Measurements from ENCODE around the gene MME.

The MME gene

GRCh38 chr3:155192957-155193746 is 113.0 kb downstream of the MME start:
- no peak overlapping the region for H3K4me3 ChIP-seq (ENCODE audit: low read length in 2 of 2)
- no peaks in the 10 kb centered on the region for H3K27me3 ChIP-seq (ENCODE audit: control insufficient read depth in 1 of 2, insufficient read depth in 2 of 2, low read length in 2 of 2)
- H3K4me1 ChIP-seq (ENCODE audit: control insufficient read depth, insufficient read depth, low read length): no peaks in the 10 kb centered on the region
- H3K27ac ChIP-seq (ENCODE audit: low read length): no peak overlapping the region
- no peaks in the 10 kb centered on the region for H3K36me3 ChIP-seq (ENCODE audit: control insufficient read depth in 2 of 2, insufficient read depth in 2 of 2, low read length in 2 of 2)
- H3K9me3 ChIP-seq (ENCODE audit: control insufficient read depth in 2 of 2, low read length in 2 of 2): no peaks in the 10 kb centered on the region
- no peak overlapping the region for H3K9ac ChIP-seq (ENCODE audit: low read length in 2 of 2)

GRCh38 chr3:155193868-155194267 is 113.7 kb downstream of the MME start:
- no peak overlapping the region for H3K27ac ChIP-seq (ENCODE audit: low read length)
- no peak overlapping the region for H3K9ac ChIP-seq (ENCODE audit: low read length in 2 of 2)
- no peaks in the 10 kb centered on the region for H3K9me3 ChIP-seq (ENCODE audit: control insufficient read depth in 2 of 2, low read length in 2 of 2)
- no peaks in the 10 kb centered on the region for H3K27me3 ChIP-seq (ENCODE audit: control insufficient read depth in 1 of 2, insufficient read depth in 2 of 2, low read length in 2 of 2)
- H3K36me3 ChIP-seq (ENCODE audit: control insufficient read depth in 2 of 2, insufficient read depth in 2 of 2, low read length in 2 of 2): no peaks in the 10 kb centered on the region
- H3K4me3 ChIP-seq (ENCODE audit: low read length in 2 of 2): no peak overlapping the region
- H3K4me1 ChIP-seq (ENCODE audit: control insufficient read depth, insufficient read depth, low read length): no peaks in the 10 kb centered on the region

- H3K9ac ChIP-seq (ENCODE audit: low read length in 2 of 2): no peak overlapping the region
- H3K9me3 ChIP-seq (ENCODE audit: control insufficient read depth in 2 of 2, low read length in 2 of 2): no peaks in the 10 kb centered on the region
- no peak overlapping the region for H3K27ac ChIP-seq (ENCODE audit: low read length)
- no peaks in the 10 kb centered on the region for H3K36me3 ChIP-seq (ENCODE audit: control insufficient read depth in 2 of 2, insufficient read depth in 2 of 2, low read length in 2 of 2)
- no peaks in the 10 kb centered on the region for H3K4me1 ChIP-seq (ENCODE audit: control insufficient read depth, insufficient read depth, low read length)
- no peaks in the 10 kb centered on the region for H3K27me3 ChIP-seq (ENCODE audit: control insufficient read depth in 1 of 2, insufficient read depth in 2 of 2, low read length in 2 of 2)
- H3K4me3 ChIP-seq (ENCODE audit: low read length in 2 of 2): no peak overlapping the region
Measured at GRCh38 chr3:155194973-155195957, 115.1 kb downstream of the MME start.

GRCh38 chr3:155196131-155197021 is 116.3 kb downstream of the MME start:
- no peaks in the 10 kb centered on the region for H3K9me3 ChIP-seq (ENCODE audit: control insufficient read depth in 2 of 2, low read length in 2 of 2)
- no peaks in the 10 kb centered on the region for H3K27me3 ChIP-seq (ENCODE audit: control insufficient read depth in 1 of 2, insufficient read depth in 2 of 2, low read length in 2 of 2)
- H3K9ac ChIP-seq (ENCODE audit: low read length in 2 of 2): no peak overlapping the region
- H3K4me3 ChIP-seq (ENCODE audit: low read length in 2 of 2): no peak overlapping the region
- H3K4me1 ChIP-seq (ENCODE audit: control insufficient read depth, insufficient read depth, low read length): no peaks in the 10 kb centered on the region
- no peak overlapping the region for H3K27ac ChIP-seq (ENCODE audit: low read length)
- no peaks in the 10 kb centered on the region for H3K36me3 ChIP-seq (ENCODE audit: control insufficient read depth in 2 of 2, insufficient read depth in 2 of 2, low read length in 2 of 2)

GRCh38 chr3:155197786-155198185 is 117.7 kb downstream of the MME start:
- Histone ChIP-seq H3K27ac (ENCODE audit: low read length) (no peak overlapping the region), H3K36me3 (ENCODE audit: control insufficient read depth in 2 of 2, insufficient read depth in 2 of 2, low read length in 2 of 2) (no peaks in the 10 kb centered on the region), H3K9ac (ENCODE audit: low read length in 2 of 2) (no peak overlapping the region), H3K27me3 (ENCODE audit: control insufficient read depth in 1 of 2, insufficient read depth in 2 of 2, low read length in 2 of 2) (no peaks in the 10 kb centered on the region), H3K4me1 (ENCODE audit: control insufficient read depth, insufficient read depth, low read length) (no peaks in the 10 kb centered on the region), H3K9me3 (ENCODE audit: control insufficient read depth in 2 of 2, low read length in 2 of 2) (no peaks in the 10 kb centered on the region), H3K4me3 (ENCODE audit: low read length in 2 of 2) (no peak overlapping the region)

- H3K27ac ChIP-seq (ENCODE audit: low read length): no peak overlapping the region
- H3K9me3 ChIP-seq (ENCODE audit: control insufficient read depth in 2 of 2, low read length in 2 of 2): no peaks in the 10 kb centered on the region
- no peaks in the 10 kb centered on the region for H3K4me1 ChIP-seq (ENCODE audit: control insufficient read depth, insufficient read depth, low read length)
- H3K9ac ChIP-seq (ENCODE audit: low read length in 2 of 2): no peak overlapping the region
- H3K36me3 ChIP-seq (ENCODE audit: control insufficient read depth in 2 of 2, insufficient read depth in 2 of 2, low read length in 2 of 2): no peaks in the 10 kb centered on the region
- no peak overlapping the region for H3K4me3 ChIP-seq (ENCODE audit: low read length in 2 of 2)
- peaks cover 0 to 2% of the 10 kb centered on the region in 2 donors for H3K27me3 ChIP-seq (ENCODE audit: control insufficient read depth in 1 of 2, insufficient read depth in 2 of 2, low read length in 2 of 2)
Measured at GRCh38 chr3:155202626-155203025, 122.5 kb downstream of the MME start.

- no peak overlapping the region for H3K4me3 ChIP-seq (ENCODE audit: low read length in 2 of 2)
- no peak overlapping the region for H3K27ac ChIP-seq (ENCODE audit: low read length)
- no peaks in the 10 kb centered on the region for H3K9me3 ChIP-seq (ENCODE audit: control insufficient read depth in 2 of 2, low read length in 2 of 2)
- peaks cover 0 to 2% of the 10 kb centered on the region in 2 donors for H3K27me3 ChIP-seq (ENCODE audit: control insufficient read depth in 1 of 2, insufficient read depth in 2 of 2, low read length in 2 of 2)
- H3K36me3 ChIP-seq (ENCODE audit: control insufficient read depth in 2 of 2, insufficient read depth in 2 of 2, low read length in 2 of 2): no peaks in the 10 kb centered on the region
- H3K9ac ChIP-seq (ENCODE audit: low read length in 2 of 2): no peak overlapping the region
- no peaks in the 10 kb centered on the region for H3K4me1 ChIP-seq (ENCODE audit: control insufficient read depth, insufficient read depth, low read length)
Measured at GRCh38 chr3:155204851-155205250, 124.7 kb downstream of the MME start.

- H3K4me3 ChIP-seq (ENCODE audit: low read length in 2 of 2): no peak overlapping the region
- H3K9ac ChIP-seq (ENCODE audit: low read length in 2 of 2): no peak overlapping the region
- H3K9me3 ChIP-seq (ENCODE audit: control insufficient read depth in 2 of 2, low read length in 2 of 2): no peaks in the 10 kb centered on the region
- H3K27me3 ChIP-seq (ENCODE audit: control insufficient read depth in 1 of 2, insufficient read depth in 2 of 2, low read length in 2 of 2): peaks cover 0 to 2% of the 10 kb centered on the region in 2 donors
- H3K4me1 ChIP-seq (ENCODE audit: control insufficient read depth, insufficient read depth, low read length): no peaks in the 10 kb centered on the region
- H3K27ac ChIP-seq (ENCODE audit: low read length): no peak overlapping the region
- H3K36me3 ChIP-seq (ENCODE audit: control insufficient read depth in 2 of 2, insufficient read depth in 2 of 2, low read length in 2 of 2): no peaks in the 10 kb centered on the region
Measured at GRCh38 chr3:155208183-155208800, 128.2 kb downstream of the MME start.

GRCh38 chr3:155210736-155211135 is 130.6 kb downstream of the MME start:
- Histone ChIP-seq H3K4me1 (ENCODE audit: control insufficient read depth, insufficient read depth, low read length) (no peaks in the 10 kb centered on the region), H3K27ac (ENCODE audit: low read length) (no peak overlapping the region), H3K9ac (ENCODE audit: low read length in 2 of 2) (no peak overlapping the region), H3K9me3 (ENCODE audit: control insufficient read depth in 2 of 2, low read length in 2 of 2) (no peaks in the 10 kb centered on the region), H3K36me3 (ENCODE audit: control insufficient read depth in 2 of 2, insufficient read depth in 2 of 2, low read length in 2 of 2) (no peaks in the 10 kb centered on the region), H3K27me3 (ENCODE audit: control insufficient read depth in 1 of 2, insufficient read depth in 2 of 2, low read length in 2 of 2) (peaks cover 0 to 2% of the 10 kb centered on the region in 2 donors), H3K4me3 (ENCODE audit: low read length in 2 of 2) (no peak overlapping the region)

GRCh38 chr3:155211266-155211665 is 131.1 kb downstream of the MME start:
- H3K4me1 ChIP-seq (ENCODE audit: control insufficient read depth, insufficient read depth, low read length): no peaks in the 10 kb centered on the region

More at GRCh38 chr3:155211266-155211665, 131.1 kb downstream of the MME start:
- Histone ChIP-seq H3K27me3 (ENCODE audit: control insufficient read depth in 1 of 2, insufficient read depth in 2 of 2, low read length in 2 of 2) (peaks cover 0 to 2% of the 10 kb centered on the region in 2 donors), H3K4me3 (ENCODE audit: low read length in 2 of 2) (no peak overlapping the region), H3K9ac (ENCODE audit: low read length in 2 of 2) (no peak overlapping the region), H3K27ac (ENCODE audit: low read length) (no peak overlapping the region), H3K36me3 (ENCODE audit: control insufficient read depth in 2 of 2, insufficient read depth in 2 of 2, low read length in 2 of 2) (no peaks in the 10 kb centered on the region), H3K9me3 (ENCODE audit: control insufficient read depth in 2 of 2, low read length in 2 of 2) (no peaks in the 10 kb centered on the region)

All from stomach smooth muscle (tissue), 2 donors.